Measurements from ENCODE around the gene NAIF1.

The NAIF1 gene

DNA sequence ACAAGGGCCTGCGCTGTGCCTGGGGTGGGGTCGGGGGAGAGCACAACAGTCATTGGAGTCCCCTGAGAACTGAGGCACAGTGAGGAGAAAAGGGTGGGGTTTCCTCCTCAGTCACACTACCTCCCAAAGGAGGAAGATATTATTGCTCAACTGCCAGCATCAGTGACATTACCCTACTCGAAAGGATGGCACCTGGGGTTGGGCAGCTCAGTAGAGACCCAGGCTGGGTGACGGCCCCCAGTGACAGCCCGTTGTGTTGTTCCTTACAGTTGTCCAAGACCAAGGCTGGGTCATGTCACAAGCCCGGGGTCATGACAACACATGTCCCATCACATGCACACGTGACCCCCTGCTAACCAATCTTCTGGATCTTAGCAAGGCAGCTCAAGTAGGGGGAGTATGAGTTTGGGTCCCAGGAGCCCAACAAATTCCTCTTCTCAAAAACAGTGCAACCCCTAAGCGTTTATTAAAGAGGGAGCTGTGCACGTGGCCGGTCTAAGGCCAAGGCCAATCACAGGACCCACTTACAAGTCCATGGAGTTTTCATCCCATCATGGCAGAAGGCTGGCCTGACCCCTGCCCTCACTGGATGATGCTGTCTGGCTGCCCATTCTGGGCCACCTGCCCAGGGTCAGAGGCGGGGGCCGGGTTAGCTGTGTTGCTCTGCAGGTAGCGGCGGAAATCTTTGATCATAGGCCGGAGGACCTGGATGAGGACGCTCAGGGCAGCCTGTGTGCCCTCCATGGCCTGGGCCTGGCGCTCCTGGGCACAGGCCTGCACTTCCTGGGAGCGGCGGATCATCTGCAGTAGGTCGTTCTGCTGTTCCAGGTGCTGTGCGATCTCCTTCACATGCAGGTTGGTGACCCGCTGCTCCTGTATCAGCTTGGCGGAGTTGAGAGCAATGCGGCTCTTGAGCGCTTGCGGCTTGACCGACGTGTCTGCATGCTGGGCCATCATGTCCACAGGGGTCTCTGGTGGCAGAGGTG lies 4.0 kb downstream of the NAIF1 start:
- Histone ChIP-seq H3K4me3 (ENCODE audit: low read depth, low read length) (no peak overlapping the region), H3K9me3 (ENCODE audit: control insufficient read depth, low read length) (no peaks in the 10 kb centered on the region), H3K27me3 (ENCODE audit: control insufficient read depth, insufficient read depth, low read length) (no peaks in the 10 kb centered on the region), H3K27ac (no peak overlapping the region), H3K36me3 (ENCODE audit: control insufficient read depth, insufficient read depth, low read length) (no peaks in the 10 kb centered on the region), H3K79me2 (peaks cover 10% of the 10 kb centered on the region), H3K9ac (no peak overlapping the region), H3K4me1 (no peaks in the 10 kb centered on the region), H3K4me2 (ENCODE audit: low read length) (no peak overlapping the region), H2AFZ (no peak overlapping the region)
- TF ChIP-seq, protein P1, sequence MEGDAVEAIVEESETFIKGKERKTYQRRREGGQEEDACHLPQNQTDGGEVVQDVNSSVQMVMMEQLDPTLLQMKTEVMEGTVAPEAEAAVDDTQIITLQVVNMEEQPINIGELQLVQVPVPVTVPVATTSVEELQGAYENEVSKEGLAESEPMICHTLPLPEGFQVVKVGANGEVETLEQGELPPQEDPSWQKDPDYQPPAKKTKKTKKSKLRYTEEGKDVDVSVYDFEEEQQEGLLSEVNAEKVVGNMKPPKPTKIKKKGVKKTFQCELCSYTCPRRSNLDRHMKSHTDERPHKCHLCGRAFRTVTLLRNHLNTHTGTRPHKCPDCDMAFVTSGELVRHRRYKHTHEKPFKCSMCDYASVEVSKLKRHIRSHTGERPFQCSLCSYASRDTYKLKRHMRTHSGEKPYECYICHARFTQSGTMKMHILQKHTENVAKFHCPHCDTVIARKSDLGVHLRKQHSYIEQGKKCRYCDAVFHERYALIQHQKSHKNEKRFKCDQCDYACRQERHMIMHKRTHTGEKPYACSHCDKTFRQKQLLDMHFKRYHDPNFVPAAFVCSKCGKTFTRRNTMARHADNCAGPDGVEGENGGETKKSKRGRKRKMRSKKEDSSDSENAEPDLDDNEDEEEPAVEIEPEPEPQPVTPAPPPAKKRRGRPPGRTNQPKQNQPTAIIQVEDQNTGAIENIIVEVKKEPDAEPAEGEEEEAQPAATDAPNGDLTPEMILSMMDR (IDR thresholded peaks at IDR 0.05), result no peak

DNA sequence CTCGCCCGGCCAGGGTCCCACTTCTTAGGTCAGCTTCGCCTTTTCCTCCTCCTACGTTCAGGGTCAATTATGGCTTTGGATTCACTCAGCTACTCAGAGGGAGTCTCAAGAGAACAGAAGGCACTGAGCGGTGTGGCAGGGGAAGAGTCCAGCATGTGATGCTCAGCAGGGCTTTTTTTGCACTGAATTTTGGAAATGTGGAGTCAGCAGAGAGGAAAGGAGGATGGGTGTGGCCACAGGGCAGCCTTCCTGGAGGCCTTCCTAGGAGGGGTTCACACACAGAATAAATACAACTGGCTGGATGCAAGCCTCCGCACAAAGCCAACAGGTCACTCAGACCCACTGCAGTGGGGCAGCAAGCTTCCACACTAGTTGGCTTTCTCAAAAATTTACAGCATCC lies 4.8 kb downstream of the NAIF1 start:
- TF ChIP-seq, protein P1 (IDR thresholded peaks at IDR 0.05), result no peak
- Histone ChIP-seq H3K4me1 (no peaks in the 10 kb centered on the region), H3K4me2 (ENCODE audit: low read length) (no peak overlapping the region), H3K36me3 (ENCODE audit: control insufficient read depth, insufficient read depth, low read length) (no peaks in the 10 kb centered on the region), H3K27ac (no peak overlapping the region), H3K9ac (no peak overlapping the region), H3K9me3 (ENCODE audit: control insufficient read depth, low read length) (no peaks in the 10 kb centered on the region), H3K79me2 (peaks cover 10% of the 10 kb centered on the region), H3K4me3 (ENCODE audit: low read depth, low read length) (no peak overlapping the region), H2AFZ (no peak overlapping the region), H3K27me3 (ENCODE audit: control insufficient read depth, insufficient read depth, low read length) (no peaks in the 10 kb centered on the region)

DNA sequence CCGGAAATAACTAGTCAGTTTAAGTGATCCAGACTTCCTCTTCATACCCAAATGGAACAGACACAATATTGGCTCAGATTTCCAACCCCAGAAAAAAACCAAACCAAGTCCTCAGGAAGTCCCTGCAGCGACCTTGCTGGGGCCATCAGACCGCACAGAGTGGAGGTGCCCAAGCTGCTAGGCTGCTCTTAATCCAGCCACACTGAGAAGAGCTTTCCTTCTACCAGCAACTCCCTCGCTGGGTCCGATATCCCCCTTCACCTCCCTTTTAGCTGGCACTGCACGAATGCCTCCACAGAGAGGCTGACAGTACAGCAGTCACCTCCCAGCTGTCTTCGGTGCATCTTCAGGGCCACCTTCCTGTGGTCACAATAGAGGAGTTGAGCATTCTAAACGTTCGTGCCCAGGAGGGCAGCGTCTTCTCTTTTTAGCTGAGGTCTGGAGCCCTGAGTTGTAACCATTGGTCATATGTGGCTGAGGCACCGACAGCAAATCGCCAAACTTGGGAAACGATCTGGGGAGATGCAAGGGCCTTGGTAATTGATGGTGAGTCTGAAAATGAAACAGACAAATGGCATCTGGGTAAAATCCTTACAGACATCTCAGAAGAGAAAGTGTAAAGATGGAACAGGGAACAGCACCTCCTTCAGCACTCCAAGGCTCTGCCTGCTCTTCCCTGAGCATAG lies 5.7 kb downstream of the NAIF1 start:
- H3K9me3 ChIP-seq (ENCODE audit: control insufficient read depth, low read length), result no peaks in the 10 kb centered on the region
- H3K9ac ChIP-seq, result no peak overlapping the region
- H3K79me2 ChIP-seq, result peaks cover 6% of the 10 kb centered on the region
- H3K36me3 ChIP-seq (ENCODE audit: control insufficient read depth, insufficient read depth, low read length), result no peaks in the 10 kb centered on the region
- no peak overlapping the region for H3K4me3 ChIP-seq (ENCODE audit: low read depth, low read length)
- H3K27me3 ChIP-seq (ENCODE audit: control insufficient read depth, insufficient read depth, low read length), result no peaks in the 10 kb centered on the region
- peak overlapping the region; percentile 24 for H3K27ac ChIP-seq
- TF ChIP-seq, protein P1 (IDR thresholded peaks at IDR 0.05), result no peak
- H3K4me2 ChIP-seq (ENCODE audit: low read length), result no peak overlapping the region
- no peaks in the 10 kb centered on the region for H3K4me1 ChIP-seq
- H2AFZ ChIP-seq, result no peak overlapping the region

DNA sequence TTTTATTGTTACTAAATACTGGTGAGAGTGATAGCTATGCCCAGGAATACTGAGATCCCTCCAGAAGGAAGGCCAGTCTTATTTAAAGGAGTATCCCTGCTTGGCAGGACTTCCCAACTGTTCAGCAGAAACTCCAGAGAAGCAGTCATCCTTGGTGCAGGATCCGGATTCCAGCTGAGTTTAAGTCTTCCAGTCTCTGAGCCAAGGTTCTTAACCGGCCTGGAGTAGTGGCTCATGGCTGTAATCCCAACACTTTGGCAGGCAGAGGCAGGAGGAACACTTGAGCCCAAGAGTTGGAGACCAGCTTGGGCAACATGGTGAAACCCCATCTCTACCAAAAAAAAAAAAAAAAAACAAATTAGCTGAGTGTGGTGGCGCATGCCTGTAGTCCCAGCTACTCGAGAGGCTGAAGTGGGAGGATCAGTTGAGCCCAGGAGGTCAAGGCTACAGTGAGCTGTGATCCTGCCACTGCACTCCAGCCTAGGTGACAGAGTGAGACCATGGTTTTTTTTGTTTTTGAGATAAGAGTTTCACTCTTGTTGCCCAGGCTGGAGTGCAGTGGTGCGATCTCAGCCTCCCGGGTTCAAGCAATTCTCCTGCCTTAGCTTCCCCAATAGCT lies 7.6 kb downstream of the NAIF1 start:
- Histone ChIP-seq H3K9ac (no peak overlapping the region), H3K9me3 (ENCODE audit: control insufficient read depth, low read length) (no peaks in the 10 kb centered on the region), H3K4me1 (peaks cover 3% of the 10 kb centered on the region), H3K4me2 (ENCODE audit: low read length) (no peak overlapping the region), H3K4me3 (ENCODE audit: low read depth, low read length) (no peak overlapping the region), H3K27ac (no peak overlapping the region), H3K27me3 (ENCODE audit: control insufficient read depth, insufficient read depth, low read length) (no peaks in the 10 kb centered on the region), H2AFZ (no peak overlapping the region), H3K36me3 (ENCODE audit: control insufficient read depth, insufficient read depth, low read length) (no peaks in the 10 kb centered on the region), H3K79me2 (no peaks in the 10 kb centered on the region)
- TF ChIP-seq, protein P1 (IDR thresholded peaks at IDR 0.05), result no peak
